Measurements from ENCODE around the gene STRA8. TPM values are rescaled to one million over a fixed set of nuclear protein-coding genes. Genes with fewer than 3 reads are reported as not detected.

STRA8 gene
- total RNA-seq, 3 donors from 2014 or later (not counting 1 experiment from before 2014, with no cell fraction given): not detected

- H3K4me1 ChIP-seq (ENCODE audit: control insufficient read depth, insufficient read depth, low read length): no peaks in the 10 kb centered on the region
- no peaks in the 10 kb centered on the region for H3K27me3 ChIP-seq (ENCODE audit: control insufficient read depth, insufficient read depth, low read length)
- no peak overlapping the region for H3K4me3 Mint-ChIP-seq
- H3K36me3 Mint-ChIP-seq: peaks cover 13% of the 10 kb centered on the region
- H3K9me3 ChIP-seq (ENCODE audit: control insufficient read depth, insufficient read depth, low read length): no peaks in the 10 kb centered on the region
- no peak overlapping the region for H3K27ac Mint-ChIP-seq
- H3K9me3 Mint-ChIP-seq: no peaks in the 10 kb centered on the region
- no peaks in the 10 kb centered on the region for H3K27me3 Mint-ChIP-seq (ENCODE audit: low read depth in 2 of 2)
- 90% methylated on average over 2 of the region's 2 CpGs for WGBS (ENCODE audit: insufficient coverage)
- H3K4me1 Mint-ChIP-seq: no peaks in the 10 kb centered on the region
- TF ChIP-seq CTCF (IDR thresholded peaks at IDR 0.05): no peak
- no peak overlapping the region for H3K4me3 ChIP-seq (ENCODE audit: low read length)
- intact Hi-C loops (cut with micrococcal nuclease): no loop called here
- no peak for DNase-seq
- peaks cover 69% of the 10 kb centered on the region for H3K36me3 ChIP-seq (ENCODE audit: control insufficient read depth, insufficient read depth, low read length)
- H3K27ac ChIP-seq (ENCODE audit: low read length): no peak overlapping the region
- ATAC-seq: no peak
Measured at GRCh38 chr7:135197343-135197742, 36.3 kb upstream of the STRA8 start.

- no peak for TF ChIP-seq CTCF (IDR thresholded peaks at IDR 0.05)
- no peak for DNase-seq
- ATAC-seq: no peak
- Histone ChIP-seq H3K4me1 (ENCODE audit: control insufficient read depth, insufficient read depth, low read length) (no peaks in the 10 kb centered on the region), H3K9me3 (ENCODE audit: control insufficient read depth, insufficient read depth, low read length) (no peaks in the 10 kb centered on the region), H3K27ac (ENCODE audit: low read length) (no peak overlapping the region), H3K36me3 (ENCODE audit: control insufficient read depth, insufficient read depth, low read length) (peaks cover 67% of the 10 kb centered on the region), H3K27me3 (ENCODE audit: control insufficient read depth, insufficient read depth, low read length) (no peaks in the 10 kb centered on the region), H3K4me3 (ENCODE audit: low read length) (no peak overlapping the region)
- Mint-ChIP-seq H3K27ac (no peak overlapping the region), H3K4me1 (no peaks in the 10 kb centered on the region), H3K27me3 (ENCODE audit: low read depth in 2 of 2) (no peaks in the 10 kb centered on the region), H3K4me3 (no peak overlapping the region), H3K9me3 (no peaks in the 10 kb centered on the region), H3K36me3 (peaks cover 8% of the 10 kb centered on the region)
- WGBS (ENCODE audit: insufficient coverage): 96% methylated on average over 14 of the region's 15 CpGs
- intact Hi-C loops (cut with micrococcal nuclease): no loop called here
Measured at GRCh38 chr7:135197906-135198655, 35.6 kb upstream of the STRA8 start.

- Mint-ChIP-seq H3K27ac (no peak overlapping the region), H3K4me1 (no peaks in the 10 kb centered on the region), H3K4me3 (no peak overlapping the region), H3K27me3 (ENCODE audit: low read depth in 2 of 2) (no peaks in the 10 kb centered on the region), H3K9me3 (no peaks in the 10 kb centered on the region), H3K36me3 (peaks cover 6% of the 10 kb centered on the region)
- Histone ChIP-seq H3K4me1 (ENCODE audit: control insufficient read depth, insufficient read depth, low read length) (no peaks in the 10 kb centered on the region), H3K9me3 (ENCODE audit: control insufficient read depth, insufficient read depth, low read length) (no peaks in the 10 kb centered on the region), H3K27me3 (ENCODE audit: control insufficient read depth, insufficient read depth, low read length) (no peaks in the 10 kb centered on the region), H3K36me3 (ENCODE audit: control insufficient read depth, insufficient read depth, low read length) (peaks cover 65% of the 10 kb centered on the region), H3K27ac (ENCODE audit: low read length) (no peak overlapping the region), H3K4me3 (ENCODE audit: low read length) (no peak overlapping the region)
- 97% methylated on average over 4 of the region's 4 CpGs for WGBS (ENCODE audit: insufficient coverage)
- TF ChIP-seq CTCF (IDR thresholded peaks at IDR 0.05): no peak
- ATAC-seq (no peak), DNase-seq (no peak)
- intact Hi-C loops (cut with micrococcal nuclease): no loop called here
Measured at GRCh38 chr7:135199439-135199838, 34.2 kb upstream of the STRA8 start.

- H3K9me3 Mint-ChIP-seq: no peaks in the 10 kb centered on the region
- Histone ChIP-seq H3K36me3 (ENCODE audit: control insufficient read depth, insufficient read depth, low read length) (peaks cover 58% of the 10 kb centered on the region), H3K9me3 (ENCODE audit: control insufficient read depth, insufficient read depth, low read length) (no peaks in the 10 kb centered on the region), H3K4me1 (ENCODE audit: control insufficient read depth, insufficient read depth, low read length) (no peaks in the 10 kb centered on the region), H3K4me3 (ENCODE audit: low read length) (no peak overlapping the region), H3K27ac (ENCODE audit: low read length) (no peak overlapping the region), H3K27me3 (ENCODE audit: control insufficient read depth, insufficient read depth, low read length) (no peaks in the 10 kb centered on the region)
- intact Hi-C loops (cut with micrococcal nuclease): no loop called here
- H3K27ac Mint-ChIP-seq: no peak overlapping the region
- no peak for TF ChIP-seq CTCF (IDR thresholded peaks at IDR 0.05)
- no peak for DNase-seq
- no peaks in the 10 kb centered on the region for H3K4me1 Mint-ChIP-seq
- no peaks in the 10 kb centered on the region for H3K27me3 Mint-ChIP-seq (ENCODE audit: low read depth in 2 of 2)
- H3K36me3 Mint-ChIP-seq: peaks cover 6% of the 10 kb centered on the region
- 97% methylated on average over 3 of the region's 3 CpGs for WGBS (ENCODE audit: insufficient coverage)
- H3K4me3 Mint-ChIP-seq: no peak overlapping the region
- ATAC-seq: no peak
Measured at GRCh38 chr7:135200821-135201331, 32.8 kb upstream of the STRA8 start.

Measured in natural killer cell (primary cell).